Measurements from ENCODE around the gene ARL14EPL.
"Not testable (repeated sequence)": the region's sequence is repeated elsewhere in the genome, so short reads cannot be mapped to it uniquely, and the experiment has no call there.

ARL14EPL gene

GRCh38 chr5:116046261-116046660 is 14.0 kb downstream of the ARL14EPL start:
- in situ Hi-C loops (cut with HindIII; ENCODE audit: low sequenced_read_pairs) = no loop called here

GRCh38 chr5:116046823-116047222 is 14.6 kb downstream of the ARL14EPL start:
- in situ Hi-C loops (cut with HindIII; ENCODE audit: low sequenced_read_pairs) = no loop called here

- in situ Hi-C loops (cut with HindIII; ENCODE audit: low sequenced_read_pairs) = loop anchor here (25.0 kb wide), 1 partner anchor 171 kb away; no protein-coding TSS in a partner anchor
Observed at GRCh38 chr5:116058346-116058936, 26.2 kb downstream of the ARL14EPL start.

- in situ Hi-C loops (cut with HindIII; ENCODE audit: low sequenced_read_pairs) = loop anchor here (25.0 kb wide), 1 partner anchor 175 kb away; no protein-coding TSS in a partner anchor
Observed at GRCh38 chr5:116062352-116062751, 30.1 kb downstream of the ARL14EPL start.

- in situ Hi-C loops (cut with HindIII; ENCODE audit: low sequenced_read_pairs) = loop anchor here (25.0 kb wide), 1 partner anchor 177 kb away; no protein-coding TSS in a partner anchor
Observed at GRCh38 chr5:116063950-116064349, 31.7 kb downstream of the ARL14EPL start.

GRCh38 chr5:116068028-116068632 is 35.9 kb downstream of the ARL14EPL start:
- in situ Hi-C loops (cut with HindIII; ENCODE audit: low sequenced_read_pairs) = loop anchor here (25.0 kb wide), 1 partner anchor 181 kb away; no protein-coding TSS in a partner anchor

GRCh38 chr5:116071211-116071610 is 38.9 kb downstream of the ARL14EPL start:
- in situ Hi-C loops (cut with HindIII; ENCODE audit: low sequenced_read_pairs) = loop anchor here (25.0 kb wide), 1 partner anchor 184 kb away; no protein-coding TSS in a partner anchor

- in situ Hi-C loops (cut with HindIII; ENCODE audit: low sequenced_read_pairs) = no loop called here
Observed at GRCh38 chr5:116075191-116075831, 43.0 kb downstream of the ARL14EPL start.

- in situ Hi-C loops (cut with HindIII; ENCODE audit: low sequenced_read_pairs) = no loop called here
Observed at GRCh38 chr5:116076496-116076895, 44.2 kb downstream of the ARL14EPL start.

- in situ Hi-C loops (cut with HindIII; ENCODE audit: low sequenced_read_pairs) = no loop called here
Observed at GRCh38 chr5:116078199-116078598, 45.9 kb downstream of the ARL14EPL start.

- in situ Hi-C loops (cut with HindIII; ENCODE audit: low sequenced_read_pairs) = no loop called here
Observed at GRCh38 chr5:116084287-116084691, 52.0 kb downstream of the ARL14EPL start.

GRCh38 chr5:116084871-116085715 is 52.8 kb downstream of the ARL14EPL start, which contains the start of gene COMMD10:
TSS of gene COMMD10 (plus strand) at chr5:116085025.
- in situ Hi-C loops (cut with HindIII; ENCODE audit: low sequenced_read_pairs) = no loop called here

- in situ Hi-C loops (cut with HindIII; ENCODE audit: low sequenced_read_pairs) = not testable (repeated sequence)
Observed at GRCh38 chr5:116086309-116086708, 54.0 kb downstream of the ARL14EPL start.

- in situ Hi-C loops (cut with HindIII; ENCODE audit: low sequenced_read_pairs) = no loop called here
Observed at GRCh38 chr5:116088062-116088461, 55.8 kb downstream of the ARL14EPL start.

GRCh38 chr5:116090302-116090701 is 58.0 kb downstream of the ARL14EPL start:
- in situ Hi-C loops (cut with HindIII; ENCODE audit: low sequenced_read_pairs) = no loop called here

- in situ Hi-C loops (cut with HindIII; ENCODE audit: low sequenced_read_pairs) = no loop called here
Observed at GRCh38 chr5:116091416-116091815, 59.1 kb downstream of the ARL14EPL start.

- in situ Hi-C loops (cut with HindIII; ENCODE audit: low sequenced_read_pairs) = no loop called here
Observed at GRCh38 chr5:116097301-116097700, 65.0 kb downstream of the ARL14EPL start.

- in situ Hi-C loops (cut with HindIII; ENCODE audit: low sequenced_read_pairs) = no loop called here
Observed at GRCh38 chr5:116098998-116099397, 66.7 kb downstream of the ARL14EPL start.

GRCh38 chr5:116104941-116105340 is 72.7 kb downstream of the ARL14EPL start:
- in situ Hi-C loops (cut with HindIII; ENCODE audit: low sequenced_read_pairs) = not testable (repeated sequence)
